ACC112 (cell line): ENCODE results near the gene ZDHHC24.
"Not testable (repeated sequence)": the region's sequence is repeated elsewhere in the genome, so short reads cannot be mapped to it uniquely, and the experiment has no call there.

Experiments
- H2AFZ ChIP-seq: fragments of 200-600 bp; sonication (generic); one replicate; pipeline ENCODE4 v1.6.0; 2017; ENCODE audit warnings: antibody characterized with exemption, low read length; ENCODE audit not compliant: unreplicated experiment
- H3K27ac ChIP-seq: fragments of 200-600 bp; sonication (generic); 2 replicates; pipeline ENCODE4 v1.5.1; 2014; ENCODE audit warnings: low read depth, mild to moderate bottlenecking, antibody characterized with exemption, low read length, moderate library complexity
- H3K27me3 ChIP-seq: fragments of 200-600 bp; sonication (generic); 2 replicates; pipeline ENCODE4 v1.6.1; 2014; ENCODE audit warnings: mild to moderate bottlenecking, antibody characterized with exemption, low read length, moderate library complexity, mixed read lengths; ENCODE audit not compliant: insufficient read depth
- H3K36me3 ChIP-seq: fragments of 200-600 bp; sonication (generic); 2 replicates; pipeline ENCODE4 v1.6.1; 2016; ENCODE audit warnings: mild to moderate bottlenecking, antibody characterized with exemption, low read length, moderate library complexity, mixed read lengths; ENCODE audit not compliant: insufficient read depth
- H3K4me1 ChIP-seq: fragments of 200-600 bp; sonication (generic); one replicate; pipeline ENCODE4 v1.6.1; 2016; ENCODE audit warnings: low read length, mixed read lengths; ENCODE audit not compliant: insufficient read depth, unreplicated experiment, control insufficient read depth
- H3K4me3 ChIP-seq: fragments of 200-600 bp; sonication (generic); 2 replicates; pipeline ENCODE4 v1.5.1; 2014; ENCODE audit warnings: mild to moderate bottlenecking, low read depth, low read length
- H3K79me2 ChIP-seq: fragments of 200-600 bp; sonication (generic); one replicate; pipeline ENCODE4 v1.6.0; 2016; ENCODE audit warnings: low read length; ENCODE audit not compliant: control insufficient read depth, unreplicated experiment, insufficient read depth

ZDHHC24 gene

GRCh38 chr11:66544952-66545351 lies 896 bp downstream of the ZDHHC24 start:
- H3K36me3 ChIP-seq, H3K79me2 ChIP-seq, H3K27ac ChIP-seq, H3K4me1 ChIP-seq, H2AFZ ChIP-seq: not testable (repeated sequence)
- H3K4me3 ChIP-seq: peak overlapping the region; percentile 86
- peaks cover 28% of the 10 kb centered on the region for H3K27me3 ChIP-seq

GRCh38 chr11:66543263-66544107 lies 2.4 kb downstream of the ZDHHC24 start:
- no peaks in the 10 kb centered on the region for H3K36me3 ChIP-seq
- peaks cover 19% of the 10 kb centered on the region for H3K27me3 ChIP-seq
- H3K4me3 ChIP-seq: no peak overlapping the region
- H3K27ac ChIP-seq: no peak overlapping the region
- H3K79me2 ChIP-seq: no peaks in the 10 kb centered on the region
- H2AFZ ChIP-seq: no peak overlapping the region
- peaks cover 7% of the 10 kb centered on the region for H3K4me1 ChIP-seq

- H3K27me3 ChIP-seq: peaks cover 11% of the 10 kb centered on the region
Observed at GRCh38 chr11:66542362-66542761, 3.5 kb downstream of the ZDHHC24 start.

GRCh38 chr11:66541892-66542291 lies 4.0 kb downstream of the ZDHHC24 start:
- H3K36me3 ChIP-seq: no peaks in the 10 kb centered on the region
- H3K4me1 ChIP-seq: peaks cover 7% of the 10 kb centered on the region
- peaks cover 6% of the 10 kb centered on the region; the same call in 1 of the 2 replicates for H3K27me3 ChIP-seq
- no peak overlapping the region for H3K27ac ChIP-seq
- H3K4me3 ChIP-seq: no peak overlapping the region
- H2AFZ ChIP-seq: no peak overlapping the region
- no peaks in the 10 kb centered on the region for H3K79me2 ChIP-seq

More at GRCh38 chr11:66542362-66542761, 3.5 kb downstream of the ZDHHC24 start:
- H3K79me2 ChIP-seq: no peaks in the 10 kb centered on the region
- H2AFZ ChIP-seq: no peak overlapping the region
- H3K36me3 ChIP-seq: no peaks in the 10 kb centered on the region
- no peak overlapping the region for H3K4me3 ChIP-seq
- H3K27ac ChIP-seq: no peak overlapping the region
- H3K4me1 ChIP-seq: peaks cover 7% of the 10 kb centered on the region

- H3K36me3 ChIP-seq, H3K79me2 ChIP-seq, H3K4me3 ChIP-seq, H3K4me1 ChIP-seq, H3K27ac ChIP-seq, H2AFZ ChIP-seq, H3K27me3 ChIP-seq: not testable (repeated sequence)
Observed at GRCh38 chr11:66540598-66540997, 5.2 kb downstream of the ZDHHC24 start.

- H3K27me3 ChIP-seq: no peaks in the 10 kb centered on the region
- H3K79me2 ChIP-seq: no peaks in the 10 kb centered on the region
- H3K4me3 ChIP-seq: no peak overlapping the region
- H3K4me1 ChIP-seq: peaks cover 7% of the 10 kb centered on the region
- no peak overlapping the region for H3K27ac ChIP-seq
- no peak overlapping the region for H2AFZ ChIP-seq
- H3K36me3 ChIP-seq: no peaks in the 10 kb centered on the region
Observed at GRCh38 chr11:66539870-66540213, 6.0 kb downstream of the ZDHHC24 start.

GRCh38 chr11:66539170-66539869 lies 6.5 kb downstream of the ZDHHC24 start:
- H3K4me3 ChIP-seq: no peak overlapping the region
- H3K36me3 ChIP-seq: no peaks in the 10 kb centered on the region
- no peak overlapping the region for H2AFZ ChIP-seq
- H3K4me1 ChIP-seq: peaks cover 7% of the 10 kb centered on the region
- H3K27ac ChIP-seq: no peak overlapping the region
- no peaks in the 10 kb centered on the region for H3K79me2 ChIP-seq
- no peaks in the 10 kb centered on the region for H3K27me3 ChIP-seq

- Histone ChIP-seq H3K79me2 (no peaks in the 10 kb centered on the region), H3K27ac (no peak overlapping the region), H3K4me3 (no peak overlapping the region), H3K36me3 (no peaks in the 10 kb centered on the region), H3K4me1 (no peaks in the 10 kb centered on the region), H3K27me3 (no peaks in the 10 kb centered on the region), H2AFZ (no peak overlapping the region)
Observed at GRCh38 chr11:66532784-66533183, 13.1 kb downstream of the ZDHHC24 start.

- Histone ChIP-seq H3K27me3 (no peaks in the 10 kb centered on the region), H3K27ac (no peak overlapping the region), H3K79me2 (no peaks in the 10 kb centered on the region), H2AFZ (no peak overlapping the region), H3K36me3 (no peaks in the 10 kb centered on the region; the same call in 1 of the 2 replicates), H3K4me3 (no peak overlapping the region), H3K4me1 (no peaks in the 10 kb centered on the region)
Observed at GRCh38 chr11:66531841-66532240, 14.0 kb downstream of the ZDHHC24 start.

- H3K27ac ChIP-seq: no peak overlapping the region
- no peaks in the 10 kb centered on the region for H3K4me1 ChIP-seq
- no peaks in the 10 kb centered on the region; the same call in 1 of the 2 replicates for H3K36me3 ChIP-seq
- no peak overlapping the region for H2AFZ ChIP-seq
- H3K27me3 ChIP-seq: no peaks in the 10 kb centered on the region
- no peaks in the 10 kb centered on the region for H3K79me2 ChIP-seq
- no peak overlapping the region for H3K4me3 ChIP-seq
Observed at GRCh38 chr11:66530927-66531709, 14.7 kb downstream of the ZDHHC24 start.
